ENCODE results near the gene SIRPG.
"Not testable (repeated sequence)": the region's sequence is repeated elsewhere in the genome, so short reads cannot be mapped to it uniquely, and the experiment has no call there.

SIRPG gene

DNA sequence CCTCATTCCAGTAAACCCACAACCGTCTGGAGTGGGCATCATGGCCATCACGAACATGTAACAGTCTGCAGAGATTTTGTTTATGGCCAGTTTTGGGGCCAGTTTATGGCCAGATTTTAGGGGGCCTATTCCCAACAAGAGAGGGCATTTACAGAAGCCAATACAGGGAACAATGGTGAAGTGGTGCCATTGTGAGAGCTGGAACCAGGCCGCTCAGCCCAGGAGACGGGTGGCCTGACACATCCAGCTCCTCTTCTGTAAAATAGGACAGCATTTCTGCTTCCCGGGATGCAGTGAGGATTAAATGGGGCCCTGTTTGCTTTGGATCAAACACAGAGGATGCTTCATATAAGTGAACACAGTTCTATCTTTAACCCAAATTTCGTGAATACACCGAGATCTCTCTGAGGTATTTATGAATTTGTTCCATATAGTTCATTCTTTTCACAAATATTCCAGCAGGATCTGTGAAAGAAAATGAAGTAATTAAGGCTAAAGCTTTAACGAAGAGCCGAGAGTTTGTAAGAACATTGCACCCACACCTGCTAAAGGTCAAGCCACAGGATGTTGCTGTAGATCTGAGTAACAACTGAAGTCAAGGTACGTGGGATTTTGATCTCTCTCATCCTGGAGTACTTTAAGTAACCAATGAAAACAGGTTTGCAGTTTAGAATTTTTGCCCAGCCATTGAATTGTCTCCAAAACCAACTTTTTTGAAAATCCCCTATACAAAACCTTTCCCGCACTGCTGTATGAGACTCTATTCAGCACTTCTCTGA, 14.5 kb upstream of the SIRPG start:
- no peak for DNase-seq

DNA sequence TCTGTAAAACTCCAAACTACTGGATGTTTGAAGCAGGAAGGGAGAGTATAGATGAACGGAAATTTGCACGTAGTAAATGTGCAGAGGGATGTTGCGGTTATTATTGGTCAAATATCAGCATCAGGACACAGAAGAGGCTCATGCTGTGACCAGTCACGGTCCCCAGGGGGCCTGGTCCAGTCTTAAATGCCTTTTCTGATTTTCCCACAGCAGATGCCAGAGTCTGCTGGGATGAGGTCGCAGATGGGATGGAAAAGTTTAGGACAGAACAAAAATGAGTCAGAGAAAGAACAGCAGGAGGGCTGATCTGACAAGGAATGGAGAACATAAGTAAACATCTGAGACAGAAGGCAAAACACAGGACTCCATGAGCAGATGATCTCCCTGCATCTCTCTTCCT, 11.7 kb upstream of the SIRPG start:
- DNase-seq: no peak

DNA sequence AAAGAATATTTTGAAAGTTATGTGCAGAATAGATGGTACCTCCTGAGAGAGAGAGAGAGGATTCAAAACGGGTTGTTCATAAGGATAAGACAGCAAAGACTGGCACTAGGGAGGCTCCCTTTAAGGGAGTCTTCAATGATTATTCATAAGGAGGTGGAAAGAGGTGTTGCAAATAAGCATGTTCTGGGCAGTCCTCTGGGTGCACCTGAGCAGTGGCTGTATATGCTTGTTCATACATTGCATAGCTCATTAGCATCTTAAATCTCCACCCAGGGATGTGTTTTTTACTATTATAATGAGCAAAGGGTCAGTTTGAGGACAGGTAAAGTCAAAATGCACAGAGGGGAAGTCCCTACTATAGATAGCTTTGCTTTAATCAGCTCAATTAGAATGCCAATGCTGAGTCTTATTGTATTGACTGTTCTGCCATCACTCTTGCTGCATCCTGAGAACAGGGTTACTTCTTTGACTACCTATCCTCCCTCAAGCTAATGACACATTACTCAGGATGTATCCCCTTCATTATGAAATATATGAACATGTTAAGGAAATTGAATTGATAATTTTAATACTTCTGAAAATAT, 10.0 kb upstream of the SIRPG start:
- no peak for DNase-seq

DNA sequence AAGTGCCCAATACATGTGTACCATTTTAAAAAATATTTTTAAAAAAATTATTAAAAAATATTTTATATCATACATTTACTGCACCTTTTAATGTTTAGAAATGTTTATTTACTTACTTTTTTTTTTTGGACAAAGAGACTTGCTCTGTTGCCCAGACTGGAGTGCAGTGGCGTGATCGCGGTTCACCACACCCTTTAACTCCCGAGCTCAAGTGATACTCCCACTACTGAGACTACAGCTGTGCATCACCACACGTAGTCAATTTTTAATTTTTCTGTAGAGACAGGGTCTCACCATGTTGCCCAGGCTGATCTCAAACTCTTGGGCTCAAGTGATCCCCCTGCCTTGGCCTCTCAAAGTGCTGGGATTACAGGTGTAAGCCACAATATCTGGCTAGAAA, 9.2 kb upstream of the SIRPG start:
- DNase-seq: no peak

DNA sequence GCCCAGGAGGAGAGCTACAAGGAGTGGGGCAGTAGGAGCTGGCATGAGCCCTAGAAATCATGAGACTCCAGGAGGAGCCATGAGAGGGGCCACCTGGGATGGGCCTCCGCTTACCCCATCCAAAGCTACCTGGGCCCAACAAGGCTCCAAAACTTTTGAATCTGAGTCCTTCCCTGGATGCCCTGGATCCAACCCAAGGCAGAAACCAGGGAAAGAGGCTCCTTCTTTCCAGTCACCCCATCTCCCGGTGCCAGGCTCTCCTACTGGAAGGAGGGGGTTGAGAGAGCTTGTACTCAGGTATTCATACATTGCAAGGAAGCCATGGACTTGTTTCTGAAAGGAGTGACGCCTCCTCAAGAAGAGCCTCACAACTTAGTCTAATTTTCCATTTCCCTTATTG, 7.8 kb upstream of the SIRPG start:
- DNase-seq: no peak

GRCh38 chr20:1664911-1665310, 7.3 kb upstream of the SIRPG start:
- DNase-seq: no peak

GRCh38 chr20:1663917-1664316, 6.3 kb upstream of the SIRPG start:
- DNase-seq: no peak

GRCh38 chr20:1661542-1662299, 4.1 kb upstream of the SIRPG start:
- DNase-seq: no peak

DNA sequence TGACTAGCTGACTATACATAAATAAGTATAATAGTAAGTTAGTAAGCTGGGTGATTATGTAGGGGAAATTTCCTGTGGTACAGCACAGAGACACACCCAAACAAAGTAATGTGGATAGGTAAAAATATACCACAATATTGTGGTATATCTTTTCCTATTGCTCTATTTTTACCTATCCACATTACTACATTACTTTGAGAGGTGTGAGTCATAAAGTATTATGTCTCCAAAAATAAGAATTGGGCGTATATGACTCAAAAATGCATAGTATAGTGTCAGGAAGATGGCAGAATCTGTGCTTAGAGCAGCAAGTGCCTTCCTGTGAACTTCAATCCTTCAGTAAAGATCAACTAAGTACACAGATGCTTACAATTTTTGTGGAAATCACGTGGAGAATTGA, 2.7 kb upstream of the SIRPG start:
- DNase-seq: no peak

GRCh38 chr20:1656844-1657243, 735 bp downstream of the SIRPG start:
- no peak for DNase-seq

GRCh38 chr20:1654996-1655395, 2.6 kb downstream of the SIRPG start:
- no peak for DNase-seq

- no peak for DNase-seq
Measured at GRCh38 chr20:1652960-1653359, 4.6 kb downstream of the SIRPG start.

DNA sequence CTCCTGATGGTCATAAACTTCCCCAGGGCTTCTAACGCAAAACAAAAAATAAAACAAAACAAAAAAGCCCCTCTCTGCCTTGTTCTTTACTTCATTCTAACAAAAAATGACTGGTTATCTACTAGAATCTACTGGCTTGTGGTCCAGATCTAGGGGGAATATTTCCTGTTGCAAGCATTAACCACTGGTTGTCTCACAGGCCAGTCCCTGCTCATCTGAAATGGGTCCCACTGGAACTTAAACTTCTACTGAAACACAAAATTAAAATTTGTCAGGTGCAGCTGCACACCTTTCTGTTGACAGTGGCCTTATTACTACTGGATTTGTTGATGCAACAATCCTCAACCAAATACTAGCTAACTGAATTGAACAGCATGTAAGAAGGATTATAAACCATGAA, 5.5 kb downstream of the SIRPG start:
- DNase-seq: no peak

DNA sequence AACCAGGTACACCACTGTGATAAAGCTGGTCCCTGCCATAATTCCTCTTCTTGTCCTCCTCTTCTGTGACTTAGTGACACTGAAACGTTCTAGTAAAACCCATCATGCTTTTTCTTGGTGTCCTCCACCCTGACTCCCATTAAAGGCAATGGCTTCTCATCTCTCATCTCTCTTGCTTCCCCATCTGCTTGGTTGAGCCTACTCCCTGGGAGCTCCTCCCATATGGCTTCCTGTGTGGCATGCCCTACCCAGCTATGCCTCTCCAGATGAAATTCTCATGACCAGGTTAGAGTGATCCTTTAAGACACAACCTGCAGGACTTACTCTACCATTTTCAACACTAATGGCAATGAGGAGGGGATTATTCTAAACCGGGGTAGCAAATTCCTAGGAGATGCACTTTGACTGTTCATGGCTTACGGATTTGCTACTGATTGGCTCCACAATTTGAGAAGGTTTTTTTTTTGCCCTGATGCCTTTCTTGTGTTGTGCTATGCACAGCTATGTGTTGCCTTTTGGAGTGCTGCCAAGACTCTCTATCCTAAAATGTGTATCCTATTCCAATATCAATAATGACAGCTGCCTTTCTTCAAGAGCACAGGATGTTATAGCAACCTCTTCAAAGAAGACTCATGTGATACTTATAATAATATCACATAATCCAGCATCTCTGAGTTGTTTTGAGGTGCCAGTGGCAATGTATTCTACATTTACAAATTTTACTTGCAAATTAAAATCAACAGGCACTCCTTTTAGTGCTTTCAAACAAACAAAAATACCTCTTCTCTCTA, 6.1 kb downstream of the SIRPG start:
- DNase-seq: no peak

DNA sequence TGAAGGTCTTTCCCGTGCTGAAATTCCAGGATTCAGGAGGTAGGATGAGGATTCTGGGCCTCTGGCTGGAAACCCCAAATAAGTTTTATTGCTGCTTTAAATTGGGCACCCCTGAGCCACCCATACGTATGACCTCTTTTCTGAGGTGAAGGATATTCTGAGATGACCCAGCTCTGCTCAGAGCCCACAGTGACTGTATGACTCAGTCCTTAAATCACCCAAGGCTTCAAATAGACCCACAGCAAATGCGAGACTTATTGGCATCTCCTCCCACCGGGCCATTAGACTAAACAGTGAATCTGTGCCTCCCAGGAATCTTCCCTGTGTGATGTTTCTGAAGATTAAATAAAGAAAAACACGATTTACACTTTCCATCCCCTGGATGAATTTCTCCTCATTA, 9.5 kb downstream of the SIRPG start:
- DNase-seq: no peak

- no peak for DNase-seq
Measured at GRCh38 chr20:1646975-1647431, 10.6 kb downstream of the SIRPG start.

DNA sequence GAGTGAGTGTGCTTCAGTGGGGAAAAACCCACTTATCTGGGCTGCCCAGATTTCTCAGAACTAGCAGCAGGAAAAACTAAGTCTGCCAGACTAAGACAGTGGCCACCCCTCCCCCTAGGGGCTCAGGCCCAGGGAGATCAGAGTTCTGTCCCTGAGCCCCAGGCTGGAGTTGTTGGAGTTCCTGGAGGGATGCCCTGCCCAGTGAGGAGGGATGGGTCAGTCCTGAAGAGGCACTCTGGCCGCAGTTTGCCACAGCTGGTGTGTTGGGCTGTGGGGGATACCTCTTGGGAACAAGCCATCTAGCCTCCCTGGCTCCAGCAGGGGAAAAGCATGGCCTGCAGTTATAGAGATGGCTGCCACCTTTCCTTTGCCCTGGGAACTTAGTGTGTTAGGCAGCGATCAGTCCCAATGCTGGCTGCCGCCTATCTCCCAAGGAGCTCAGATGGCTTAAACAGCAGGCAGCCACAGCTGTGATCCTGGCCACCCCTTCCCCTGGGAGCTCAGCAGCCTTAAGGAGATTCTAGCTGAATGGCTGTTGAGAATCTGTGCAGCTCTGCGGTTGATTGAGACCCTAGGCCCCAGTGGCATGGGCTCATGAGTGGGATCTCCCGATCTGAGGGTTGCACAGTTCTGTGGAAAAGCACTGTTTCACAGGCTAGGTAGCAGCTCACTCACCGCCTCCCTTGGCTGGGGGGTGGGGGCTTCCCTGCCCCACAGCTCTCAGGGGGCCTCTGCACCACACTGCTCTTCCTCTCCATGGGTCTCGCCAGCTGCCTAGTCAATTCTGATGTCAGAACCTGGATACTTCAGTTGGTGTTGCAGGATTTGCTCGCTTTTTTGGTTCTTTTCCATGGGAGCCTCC, 13.2 kb downstream of the SIRPG start:
- no peak for DNase-seq

DNA sequence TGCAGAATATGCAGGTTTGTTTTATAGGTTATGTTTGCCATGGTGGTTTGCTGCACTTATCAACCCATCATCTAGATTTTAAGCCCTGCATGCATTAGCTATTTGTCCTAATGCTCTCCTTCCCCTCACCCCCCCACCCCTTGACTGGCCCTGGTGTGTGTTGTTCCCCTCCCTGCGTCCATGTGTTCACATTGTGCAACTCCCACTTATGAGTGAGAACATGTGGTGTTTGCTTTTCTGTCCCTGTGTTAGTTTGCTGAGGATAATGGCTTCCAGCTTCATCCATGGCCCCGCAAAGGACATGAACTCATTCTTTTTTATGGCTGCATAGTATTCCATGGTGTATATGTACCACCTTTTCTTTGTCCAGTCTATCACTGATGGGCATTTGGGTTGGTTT, 18.9 kb downstream of the SIRPG start:
- not testable (repeated sequence) for DNase-seq

- no peak for DNase-seq
Measured at GRCh38 chr20:1637755-1638154, 19.8 kb downstream of the SIRPG start.

GRCh38 chr20:1637226-1637625, 20.4 kb downstream of the SIRPG start:
- no peak for DNase-seq

DNA sequence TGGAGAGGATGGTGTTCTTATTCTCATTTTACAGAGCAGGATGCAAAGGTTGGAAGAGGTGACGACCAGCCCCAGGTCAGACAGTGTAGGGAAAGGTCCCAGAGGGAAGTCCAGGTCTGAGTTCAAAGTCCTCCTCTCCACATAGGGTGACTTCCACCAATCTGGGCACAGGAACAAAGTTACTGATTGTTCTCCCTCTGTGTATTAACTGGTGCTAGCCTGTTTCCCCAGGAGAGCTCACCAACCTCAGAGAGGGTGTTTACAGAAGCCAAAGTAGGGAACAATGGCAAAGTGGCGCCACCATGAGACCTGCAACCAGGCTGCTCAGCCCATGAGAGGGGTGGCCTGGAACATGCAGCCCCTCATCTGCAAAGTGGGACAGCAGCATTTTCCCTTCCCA, 21.0 kb downstream of the SIRPG start:
- no peak for DNase-seq

GRCh38 chr20:1635291-1635979, 22.1 kb downstream of the SIRPG start:
- no peak for DNase-seq

All from right forelimb (tissue), 1 donor.